HG03520 (cell line): ENCODE measurements around the gene PPP5C.
"Not testable (repeated sequence)": the region's sequence is repeated elsewhere in the genome, so short reads cannot be mapped to it uniquely, and the experiment has no call there.

ENCODE experiments used
- ATAC-seq: cut with Tn5 transposase; IDR thresholded peaks from one replicate; pipeline ENCODE4 v1.9.1; 2021; ENCODE audit warnings: mild to moderate bottlenecking, moderate library complexity; ENCODE audit not compliant: unreplicated experiment

Gene PPP5C

DNA sequence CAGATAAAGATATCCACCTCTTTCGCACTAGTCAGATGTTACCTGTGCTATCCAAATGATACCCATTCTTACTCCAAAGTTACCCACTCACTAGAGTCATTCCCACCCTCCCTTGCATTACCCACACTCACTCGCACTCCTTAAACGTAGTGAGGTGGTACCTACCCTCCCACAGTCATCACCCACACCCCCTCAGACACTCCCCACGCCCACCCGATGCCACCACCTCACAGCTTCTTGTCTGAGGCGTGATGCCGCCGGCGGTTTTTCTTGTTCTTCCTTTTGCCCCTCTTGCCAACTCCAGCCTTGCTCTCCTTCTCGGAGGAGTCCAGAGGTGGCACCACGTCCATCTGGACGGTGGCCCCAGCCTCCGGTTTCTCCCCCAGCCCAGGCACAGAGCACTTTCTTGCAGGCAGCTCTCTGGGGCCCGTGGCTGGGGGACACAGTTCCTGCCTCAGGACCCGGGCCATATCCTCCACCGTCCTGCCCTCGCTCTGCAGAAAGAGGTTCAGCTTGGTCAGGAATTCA, 80.7 kb downstream of the PPP5C start:
- no peak for ATAC-seq

DNA sequence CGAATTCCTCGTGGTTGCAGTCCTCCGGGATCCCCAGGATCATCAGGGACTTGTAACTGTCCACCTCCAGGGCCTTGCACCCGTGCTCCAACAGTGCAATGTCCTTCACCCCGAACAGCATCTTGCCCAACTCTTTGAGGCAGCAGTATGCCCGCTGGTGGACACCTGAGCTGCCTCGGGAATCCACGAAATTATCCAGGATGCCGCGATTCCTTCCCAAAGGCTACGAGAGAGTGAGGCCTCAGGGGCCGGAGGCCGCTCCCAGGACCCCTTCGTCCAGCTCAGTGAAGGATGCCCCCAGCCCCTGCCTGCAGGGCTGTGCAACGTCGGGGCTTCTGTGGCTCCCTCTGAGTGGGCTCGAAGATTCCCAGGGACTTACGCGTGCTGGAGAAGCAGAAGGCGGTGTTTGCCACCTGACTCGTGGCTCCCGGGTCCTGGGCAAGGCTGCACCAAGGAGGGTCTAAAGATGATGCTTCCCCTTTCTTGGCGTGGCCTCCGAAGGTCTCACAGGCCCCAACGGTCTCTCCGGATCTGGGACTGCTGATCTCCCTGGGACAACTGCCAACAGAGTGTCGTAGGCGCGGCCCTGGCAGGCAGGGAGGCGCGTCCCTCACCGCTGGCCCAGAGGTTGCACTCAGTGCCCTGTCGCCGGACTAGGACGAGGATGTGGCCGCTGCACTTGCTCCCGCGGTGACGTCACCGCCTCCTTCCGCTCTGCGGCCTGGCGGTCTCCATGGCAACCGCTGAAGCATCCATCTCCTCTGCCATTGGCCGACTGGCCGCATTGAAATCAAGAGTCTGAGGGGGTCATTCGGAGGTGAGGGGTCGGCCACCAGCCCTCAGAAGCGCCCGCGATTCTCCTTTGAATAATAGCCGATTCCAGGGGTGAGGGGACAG, 81.6 kb downstream of the PPP5C start, which contains the start of gene PNMA8C:
Gene PNMA8C, minus strand, starts transcription at position 698 of the 897 bp plus-strand sequence. Its CDS starts 577 bp downstream, at position 121.
- no peak for ATAC-seq

GRCh38 chr19:46429999-46430398, 83.1 kb downstream of the PPP5C start:
- ATAC-seq, result no peak

GRCh38 chr19:46431824-46432223, 84.9 kb downstream of the PPP5C start:
- no peak for ATAC-seq

GRCh38 chr19:46433470-46433869, 86.6 kb downstream of the PPP5C start:
- not testable (repeated sequence) for ATAC-seq

DNA sequence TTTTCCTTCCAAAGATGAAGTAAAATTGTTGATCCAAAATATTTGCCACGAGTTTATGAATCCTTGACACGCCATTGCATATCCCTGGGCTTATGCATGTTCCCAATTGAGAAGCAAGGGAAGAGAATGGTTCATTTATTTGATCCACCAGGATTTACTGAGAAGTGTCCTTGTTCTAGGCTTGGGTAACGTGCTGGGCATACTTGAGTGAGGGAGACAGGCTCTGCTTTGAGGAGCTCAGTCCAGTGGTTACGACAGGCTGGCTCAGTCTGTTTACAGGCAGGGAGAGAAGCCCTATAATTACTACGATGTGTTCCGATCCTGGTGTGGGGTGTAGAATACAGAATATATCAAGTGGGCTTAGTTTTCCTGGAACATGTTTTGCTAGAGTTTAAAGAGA, 88.1 kb downstream of the PPP5C start:
- no peak for ATAC-seq

- not testable (repeated sequence) for ATAC-seq
Observed at GRCh38 chr19:46435689-46436088, 88.8 kb downstream of the PPP5C start.
